ENCODE measurements around the gene SLC1A7.

GRCh38 chr1:53081384-53082066 is 60.9 kb downstream of the SLC1A7 start:
- TF ChIP-seq, protein P1, sequence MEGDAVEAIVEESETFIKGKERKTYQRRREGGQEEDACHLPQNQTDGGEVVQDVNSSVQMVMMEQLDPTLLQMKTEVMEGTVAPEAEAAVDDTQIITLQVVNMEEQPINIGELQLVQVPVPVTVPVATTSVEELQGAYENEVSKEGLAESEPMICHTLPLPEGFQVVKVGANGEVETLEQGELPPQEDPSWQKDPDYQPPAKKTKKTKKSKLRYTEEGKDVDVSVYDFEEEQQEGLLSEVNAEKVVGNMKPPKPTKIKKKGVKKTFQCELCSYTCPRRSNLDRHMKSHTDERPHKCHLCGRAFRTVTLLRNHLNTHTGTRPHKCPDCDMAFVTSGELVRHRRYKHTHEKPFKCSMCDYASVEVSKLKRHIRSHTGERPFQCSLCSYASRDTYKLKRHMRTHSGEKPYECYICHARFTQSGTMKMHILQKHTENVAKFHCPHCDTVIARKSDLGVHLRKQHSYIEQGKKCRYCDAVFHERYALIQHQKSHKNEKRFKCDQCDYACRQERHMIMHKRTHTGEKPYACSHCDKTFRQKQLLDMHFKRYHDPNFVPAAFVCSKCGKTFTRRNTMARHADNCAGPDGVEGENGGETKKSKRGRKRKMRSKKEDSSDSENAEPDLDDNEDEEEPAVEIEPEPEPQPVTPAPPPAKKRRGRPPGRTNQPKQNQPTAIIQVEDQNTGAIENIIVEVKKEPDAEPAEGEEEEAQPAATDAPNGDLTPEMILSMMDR (optimal IDR thresholded peaks at IDR 0.05 in 1 of 3, IDR thresholded peaks at IDR 0.05 in 1 of 3, conservative IDR thresholded peaks at IDR 0.05 in 1 of 3; ENCODE audit: extremely low read depth in 1 of 3, insufficient read depth in 2 of 3, low read length in 3 of 3): no peak
- no peak for TF ChIP-seq EZH2 (IDR thresholded peaks at IDR 0.05; ENCODE audit: low read length)

Data from keratinocyte (primary cell).